AG08395 (cell line): Measurements from ENCODE around the gene KIAA1549.

Source experiments
- DNase-seq: peaks from one replicate; pipeline ENCODE4 v3.0.0; 2012; ENCODE audit warnings: mixed read lengths, low spot score

The KIAA1549 gene

GRCh38 chr7:138882249-138882648 is 98.9 kb downstream of the KIAA1549 start:
- DNase-seq, result no peak

- DNase-seq, result no peak
Measured at GRCh38 chr7:138881579-138882188, 99.5 kb downstream of the KIAA1549 start.

GRCh38 chr7:138880881-138881578 is 100.2 kb downstream of the KIAA1549 start:
- DNase-seq, result peak; percentile 63

GRCh38 chr7:138879356-138879755 is 101.8 kb downstream of the KIAA1549 start:
- no peak for DNase-seq

GRCh38 chr7:138878856-138879255 is 102.3 kb downstream of the KIAA1549 start:
- DNase-seq, result no peak

- DNase-seq, result no peak
Measured at GRCh38 chr7:138878051-138878450, 103.1 kb downstream of the KIAA1549 start.

GRCh38 chr7:138876326-138876725 is 104.9 kb downstream of the KIAA1549 start:
- no peak for DNase-seq

- peak; percentile 53 for DNase-seq
Measured at GRCh38 chr7:138875794-138876193, 105.4 kb downstream of the KIAA1549 start.

GRCh38 chr7:138873220-138873892 is 107.8 kb downstream of the KIAA1549 start:
- DNase-seq, result no peak

- DNase-seq, result no peak
Measured at GRCh38 chr7:138872576-138872975, 108.6 kb downstream of the KIAA1549 start.

- no peak for DNase-seq
Measured at GRCh38 chr7:138871814-138872090, 109.4 kb downstream of the KIAA1549 start.

GRCh38 chr7:138871065-138871813 is 110.0 kb downstream of the KIAA1549 start:
- DNase-seq, result no peak

- DNase-seq, result no peak
Measured at GRCh38 chr7:138869353-138869752, 111.8 kb downstream of the KIAA1549 start.

GRCh38 chr7:138868711-138869110 is 112.5 kb downstream of the KIAA1549 start:
- no peak for DNase-seq

GRCh38 chr7:138867744-138868143 is 113.4 kb downstream of the KIAA1549 start:
- DNase-seq, result no peak

GRCh38 chr7:138866353-138866752 is 114.8 kb downstream of the KIAA1549 start:
- DNase-seq, result no peak

- DNase-seq, result no peak
Measured at GRCh38 chr7:138865843-138866242, 115.3 kb downstream of the KIAA1549 start.

- peak; percentile 58 for DNase-seq
Measured at GRCh38 chr7:138864667-138865066, 116.5 kb downstream of the KIAA1549 start.

- no peak for DNase-seq
Measured at GRCh38 chr7:138863931-138864330, 117.3 kb downstream of the KIAA1549 start.

GRCh38 chr7:138861051-138861450 is 120.1 kb downstream of the KIAA1549 start:
- DNase-seq, result no peak

GRCh38 chr7:138857728-138858127 is 123.5 kb downstream of the KIAA1549 start:
- no peak for DNase-seq

- no peak for DNase-seq
Measured at GRCh38 chr7:138854115-138854645, 127.0 kb downstream of the KIAA1549 start.

- DNase-seq, result no peak
Measured at GRCh38 chr7:138853448-138853847, 127.7 kb downstream of the KIAA1549 start.
